DND-41 (cell line): ENCODE data around the gene ANXA10.

Source experiments
- ATAC-seq: fragments of 200-7000 bp; cut with Tn5 transposase; 3 replicates; pipeline ENCODE4 v1.9.1; 2021; ENCODE audit warnings: low read depth; ENCODE audit not compliant: insufficient read depth
- DNase-seq: peaks from one replicate; pipeline ENCODE4 v3.0.0-alpha.2; 2020
- H2AFZ ChIP-seq: 2 replicates; pipeline ENCODE4 v1.6.0; 2012; ENCODE audit warnings: low read depth, low read length
- H3K27ac ChIP-seq: 2 replicates; pipeline ENCODE4 v1.5.1; 2012; ENCODE audit warnings: low read length, inconsistent platforms
- H3K27me3 ChIP-seq: fragments of 200-600 bp; sonication (generic); 2 replicates; pipeline ENCODE4 v1.6.0; 2012; ENCODE audit warnings: low read length, mild to moderate bottlenecking, inconsistent platforms; ENCODE audit not compliant: insufficient read depth, poor library complexity
- H3K36me3 ChIP-seq: 2 replicates; pipeline ENCODE4 v1.5.1; 2012; ENCODE audit warnings: low read length, inconsistent platforms; ENCODE audit not compliant: insufficient read depth
- H3K4me1 ChIP-seq: 2 replicates; pipeline ENCODE4 v1.5.1; 2012; ENCODE audit warnings: mild to moderate bottlenecking, low read length; ENCODE audit not compliant: insufficient read depth
- H3K4me2 ChIP-seq: 2 replicates; pipeline ENCODE4 v1.6.0; 2012; ENCODE audit warnings: mild to moderate bottlenecking, moderate library complexity, low read length, inconsistent platforms; ENCODE audit not compliant: insufficient read depth
- H3K4me3 ChIP-seq, 2 experiments: fragments of 200-600 bp in 1 of 2; shearing (Covaris generic) in 1 of 2; 2 replicates each; pipeline ENCODE4 v1.5.1; 2012 to 2016; ENCODE audit warnings: inconsistent platforms in 2 of 2, low read length in 2 of 2, mild to moderate bottlenecking in 2 of 2, low read depth in 1 of 2, moderate library complexity in 1 of 2
- H3K79me2 ChIP-seq: 2 replicates; pipeline ENCODE4 v1.6.0; 2012; ENCODE audit warnings: low read length, inconsistent platforms; ENCODE audit not compliant: insufficient read depth
- H3K9ac ChIP-seq: 2 replicates; pipeline ENCODE4 v1.6.0; 2012; ENCODE audit warnings: low read depth, mild to moderate bottlenecking, inconsistent platforms, low read length, moderate library complexity
- H3K9me3 ChIP-seq: 2 replicates; pipeline ENCODE4 v1.5.1; 2012; ENCODE audit warnings: low read length, moderate library complexity, mild to moderate bottlenecking, inconsistent platforms; ENCODE audit not compliant: insufficient read depth, severe bottlenecking
- H4K20me1 ChIP-seq: 2 replicates; pipeline ENCODE4 v1.6.0; 2012; ENCODE audit warnings: low read length; ENCODE audit not compliant: insufficient read depth
- EZH2 ChIP-seq: IDR thresholded peaks from 3 replicates; pipeline ENCODE4 v1.6.1; 2012; ENCODE audit warnings: borderline replicate concordance, low read depth, mild to moderate bottlenecking, moderate library complexity, low read length, inconsistent platforms; ENCODE audit not compliant: severe bottlenecking
- TF ChIP-seq, protein P1 (sequence below): IDR thresholded peaks from 2 replicates; pipeline ENCODE4 v1.5.1; 2012; ENCODE audit warnings: borderline replicate concordance, low read length, moderate library complexity, mild to moderate bottlenecking; ENCODE audit not compliant: poor library complexity, severe bottlenecking; ENCODE audit errors: extremely low read depth

The ANXA10 gene

DNA sequence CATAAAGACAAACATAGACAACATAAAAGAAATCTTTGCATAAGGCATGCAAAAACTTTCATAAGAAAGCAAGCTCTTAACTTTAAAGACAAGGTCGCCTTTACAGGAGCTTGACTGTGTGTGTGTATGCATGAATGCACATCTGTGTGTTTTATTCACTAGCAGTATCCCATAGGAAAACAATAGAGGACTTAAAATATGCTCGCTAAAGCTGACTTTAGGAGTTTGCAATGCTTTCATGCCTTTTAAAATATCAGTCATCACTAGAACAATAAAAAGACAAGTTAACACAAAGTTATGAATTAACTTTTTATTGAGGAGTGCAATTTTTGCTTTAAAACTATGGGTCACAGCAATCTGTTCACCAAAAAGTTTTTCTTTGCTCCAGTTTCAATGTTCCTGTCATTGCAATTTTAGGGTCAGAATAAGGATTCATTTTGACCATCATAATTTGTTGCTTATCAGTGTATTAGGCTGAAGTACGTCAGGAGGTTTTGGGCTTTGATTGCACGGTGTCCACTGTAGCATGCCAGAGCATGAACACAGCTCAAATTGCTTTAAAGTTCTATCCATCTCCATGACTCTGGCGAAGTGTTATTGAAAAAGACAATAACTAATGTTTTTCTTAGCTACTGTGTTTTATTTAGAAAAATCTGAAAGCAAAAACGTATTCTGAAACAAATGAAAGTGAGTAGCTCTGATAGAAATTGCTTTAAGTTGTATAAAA lies 36.9 kb downstream of the ANXA10 start:
- H4K20me1 ChIP-seq, result no peaks in the 10 kb centered on the region
- no peaks in the 10 kb centered on the region for H3K9me3 ChIP-seq
- no peak for ATAC-seq
- TF ChIP-seq, protein P1, sequence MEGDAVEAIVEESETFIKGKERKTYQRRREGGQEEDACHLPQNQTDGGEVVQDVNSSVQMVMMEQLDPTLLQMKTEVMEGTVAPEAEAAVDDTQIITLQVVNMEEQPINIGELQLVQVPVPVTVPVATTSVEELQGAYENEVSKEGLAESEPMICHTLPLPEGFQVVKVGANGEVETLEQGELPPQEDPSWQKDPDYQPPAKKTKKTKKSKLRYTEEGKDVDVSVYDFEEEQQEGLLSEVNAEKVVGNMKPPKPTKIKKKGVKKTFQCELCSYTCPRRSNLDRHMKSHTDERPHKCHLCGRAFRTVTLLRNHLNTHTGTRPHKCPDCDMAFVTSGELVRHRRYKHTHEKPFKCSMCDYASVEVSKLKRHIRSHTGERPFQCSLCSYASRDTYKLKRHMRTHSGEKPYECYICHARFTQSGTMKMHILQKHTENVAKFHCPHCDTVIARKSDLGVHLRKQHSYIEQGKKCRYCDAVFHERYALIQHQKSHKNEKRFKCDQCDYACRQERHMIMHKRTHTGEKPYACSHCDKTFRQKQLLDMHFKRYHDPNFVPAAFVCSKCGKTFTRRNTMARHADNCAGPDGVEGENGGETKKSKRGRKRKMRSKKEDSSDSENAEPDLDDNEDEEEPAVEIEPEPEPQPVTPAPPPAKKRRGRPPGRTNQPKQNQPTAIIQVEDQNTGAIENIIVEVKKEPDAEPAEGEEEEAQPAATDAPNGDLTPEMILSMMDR, result no peak
- no peak for TF ChIP-seq EZH2
- no peak overlapping the region for H3K4me3 ChIP-seq
- no peaks in the 10 kb centered on the region for H3K4me1 ChIP-seq
- H3K27ac ChIP-seq, result no peak overlapping the region
- no peak overlapping the region for H3K4me2 ChIP-seq
- H2AFZ ChIP-seq, result no peak overlapping the region
- H3K36me3 ChIP-seq, result no peaks in the 10 kb centered on the region
- no peak overlapping the region for H3K9ac ChIP-seq
- H3K79me2 ChIP-seq, result no peaks in the 10 kb centered on the region
- H3K27me3 ChIP-seq, result no peaks in the 10 kb centered on the region
- DNase-seq, result no peak

DNA sequence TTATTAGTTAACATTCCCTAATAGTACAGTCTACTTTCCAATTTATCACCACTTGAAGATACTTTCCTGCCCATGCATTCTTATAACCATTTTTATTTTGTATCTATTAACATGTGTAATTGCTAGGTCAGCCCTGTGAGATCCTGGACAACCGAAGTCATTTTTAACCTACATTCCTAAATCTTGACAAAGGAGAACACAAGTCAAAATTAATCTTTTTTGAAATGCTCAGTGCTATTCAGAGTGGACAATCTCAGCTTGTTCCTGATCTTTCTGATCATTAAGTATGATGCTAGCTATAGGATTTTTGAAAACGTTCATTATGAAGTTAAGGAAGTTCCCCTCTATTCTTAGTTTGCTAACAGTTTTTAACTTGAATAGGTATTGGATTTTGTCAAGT lies 37.5 kb downstream of the ANXA10 start:
- no peak overlapping the region for H3K4me3 ChIP-seq
- TF ChIP-seq, protein P1, result no peak
- TF ChIP-seq EZH2, result no peak
- H3K4me2 ChIP-seq, result no peak overlapping the region
- H3K4me1 ChIP-seq, result no peaks in the 10 kb centered on the region
- no peaks in the 10 kb centered on the region for H3K36me3 ChIP-seq
- H3K27ac ChIP-seq, result no peak overlapping the region
- no peak overlapping the region for H3K9ac ChIP-seq
- no peaks in the 10 kb centered on the region for H3K79me2 ChIP-seq
- H3K27me3 ChIP-seq, result no peaks in the 10 kb centered on the region
- ATAC-seq (no peak), DNase-seq (no peak)
- no peaks in the 10 kb centered on the region for H3K9me3 ChIP-seq
- H2AFZ ChIP-seq, result no peak overlapping the region
- no peaks in the 10 kb centered on the region for H4K20me1 ChIP-seq

DNA sequence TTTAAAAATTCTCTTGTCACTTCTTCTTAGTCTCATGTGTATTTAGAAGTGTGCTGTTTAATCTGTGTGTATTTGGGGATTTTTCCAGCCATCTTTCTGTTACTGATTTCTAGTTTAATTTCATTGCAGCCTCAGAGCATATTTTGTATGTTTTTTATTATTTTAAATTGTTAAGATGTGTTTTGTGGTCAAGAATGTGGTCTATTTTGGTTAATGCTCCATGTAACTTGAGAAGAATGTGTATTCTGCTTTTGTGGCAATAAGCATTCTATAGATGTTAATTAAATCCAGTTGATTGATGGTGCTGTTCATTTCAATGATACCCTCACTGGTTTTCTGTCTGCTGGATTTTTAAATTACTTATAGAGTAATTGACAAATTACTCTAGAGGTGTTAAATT lies 38.9 kb downstream of the ANXA10 start:
- no peak overlapping the region for H2AFZ ChIP-seq
- H3K27me3 ChIP-seq, result no peaks in the 10 kb centered on the region
- H3K4me1 ChIP-seq, result no peaks in the 10 kb centered on the region
- ATAC-seq (no peak), DNase-seq (no peak)
- TF ChIP-seq EZH2, result no peak
- TF ChIP-seq, protein P1, result no peak
- H3K4me3 ChIP-seq, result no peak overlapping the region
- no peak overlapping the region for H3K9ac ChIP-seq
- H3K27ac ChIP-seq, result no peak overlapping the region
- H3K9me3 ChIP-seq, result no peaks in the 10 kb centered on the region
- H4K20me1 ChIP-seq, result no peaks in the 10 kb centered on the region
- no peaks in the 10 kb centered on the region for H3K79me2 ChIP-seq
- H3K36me3 ChIP-seq, result no peaks in the 10 kb centered on the region
- no peak overlapping the region for H3K4me2 ChIP-seq
